Suprapubic skin (tissue), 4 donors: ENCODE measurements around the gene SNAPC5. TPM values are rescaled to one million over a fixed set of nuclear protein-coding genes. Genes with fewer than 3 reads are reported as not detected.

ENCODE experiments used
- DNase-seq, 2 donors: peaks; one replicate each; pipeline ENCODE4 v3.0.0-alpha.2; 2019; ENCODE audit warnings: low spot score in 2 of 2
- H3K27ac ChIP-seq: fragments of 200-600 bp; sonication (generic); one replicate; pipeline ENCODE4 v1.5.1; 2019
- H3K27me3 ChIP-seq: fragments of 200-600 bp; sonication (generic); one replicate; pipeline ENCODE4 v1.5.1; 2019
- H3K36me3 ChIP-seq: fragments of 200-600 bp; sonication (generic); one replicate; pipeline ENCODE4 v1.5.1; 2019
- H3K4me1 ChIP-seq: fragments of 200-600 bp; sonication (generic); one replicate; pipeline ENCODE4 v1.5.1; 2019
- H3K4me3 ChIP-seq: fragments of 200-600 bp; sonication (generic); one replicate; pipeline ENCODE4 v1.5.1; 2019; ENCODE audit warnings: mild to moderate bottlenecking
- H3K9me3 ChIP-seq: fragments of 200-600 bp; sonication (generic); one replicate; pipeline ENCODE4 v1.5.1; 2019
- EP300 ChIP-seq: sonication (generic); formaldehyde crosslinking; IDR thresholded peaks from one replicate; pipeline ENCODE4 v1.6.1; 2017; ENCODE audit warnings: antibody characterized with exemption
- POLR2A ChIP-seq, 2 donors: fragments of 450-650 bp; IDR thresholded peaks; one replicate each; pipeline ENCODE4 v1.6.1; 2017; ENCODE audit warnings: antibody characterized with exemption in 2 of 2, mild to moderate bottlenecking in 2 of 2, moderate library complexity in 2 of 2
- POLR2AphosphoS5 ChIP-seq, 3 donors: sonication (generic); formaldehyde crosslinking; IDR thresholded peaks; one replicate each; pipeline ENCODE4 v1.6.1; 2017; ENCODE audit warnings: antibody characterized with exemption in 3 of 3
- whole genome bisulfite sequencing: methylation state at CpG from one replicate; pipeline ENCODE4 v1.1.5; 2018; 5-methylcytosine and 5-hydroxymethylcytosine counted together
- total RNA-seq, 4 donors: library from RNA; depleted of rRNA; stranded (reverse); fragments of >200 nt; gene quantifications; one replicate each; pipeline ENCODE4 v1.1.0, GENCODE V29; 2016
- TF ChIP-seq, protein P1 (sequence below), 2 donors: fragments of 200-600 bp in 1 of 2; fragments of 450-650 bp in 1 of 2; sonication (generic) in 1 of 2; IDR thresholded peaks; one replicate each; pipeline ENCODE4 v1.5.1; 2016 to 2019; ENCODE audit warnings: antibody characterized with exemption in 2 of 2, mild to moderate bottlenecking in 1 of 2, moderate library complexity in 1 of 2

SNAPC5 gene
- total RNA-seq, 4 donors from 2014 or later: 9.9 to 26.8 (median 17.3) TPM

- H3K4me1 ChIP-seq: no peaks in the 10 kb centered on the region
- H3K4me3 ChIP-seq: no peak overlapping the region
- no peak overlapping the region for H3K27ac ChIP-seq
- H3K27me3 ChIP-seq: no peaks in the 10 kb centered on the region
- WGBS: 83% methylated on average over 10 of the region's 10 CpGs
- peaks cover 30% of the 10 kb centered on the region for H3K36me3 ChIP-seq
- no peak for TF ChIP-seq POLR2A (IDR thresholded peaks at IDR 0.05)
- TF ChIP-seq POLR2AphosphoS5 (IDR thresholded peaks at IDR 0.05): no peak
- TF ChIP-seq EP300: no peak
- TF ChIP-seq, protein P1, sequence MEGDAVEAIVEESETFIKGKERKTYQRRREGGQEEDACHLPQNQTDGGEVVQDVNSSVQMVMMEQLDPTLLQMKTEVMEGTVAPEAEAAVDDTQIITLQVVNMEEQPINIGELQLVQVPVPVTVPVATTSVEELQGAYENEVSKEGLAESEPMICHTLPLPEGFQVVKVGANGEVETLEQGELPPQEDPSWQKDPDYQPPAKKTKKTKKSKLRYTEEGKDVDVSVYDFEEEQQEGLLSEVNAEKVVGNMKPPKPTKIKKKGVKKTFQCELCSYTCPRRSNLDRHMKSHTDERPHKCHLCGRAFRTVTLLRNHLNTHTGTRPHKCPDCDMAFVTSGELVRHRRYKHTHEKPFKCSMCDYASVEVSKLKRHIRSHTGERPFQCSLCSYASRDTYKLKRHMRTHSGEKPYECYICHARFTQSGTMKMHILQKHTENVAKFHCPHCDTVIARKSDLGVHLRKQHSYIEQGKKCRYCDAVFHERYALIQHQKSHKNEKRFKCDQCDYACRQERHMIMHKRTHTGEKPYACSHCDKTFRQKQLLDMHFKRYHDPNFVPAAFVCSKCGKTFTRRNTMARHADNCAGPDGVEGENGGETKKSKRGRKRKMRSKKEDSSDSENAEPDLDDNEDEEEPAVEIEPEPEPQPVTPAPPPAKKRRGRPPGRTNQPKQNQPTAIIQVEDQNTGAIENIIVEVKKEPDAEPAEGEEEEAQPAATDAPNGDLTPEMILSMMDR (IDR thresholded peaks at IDR 0.05): no peak
- no peak for DNase-seq
- no peaks in the 10 kb centered on the region for H3K9me3 ChIP-seq
These were observed 16.3 kb downstream of the SNAPC5 start for GRCh38 chr15:66481107-66481856.

DNA sequence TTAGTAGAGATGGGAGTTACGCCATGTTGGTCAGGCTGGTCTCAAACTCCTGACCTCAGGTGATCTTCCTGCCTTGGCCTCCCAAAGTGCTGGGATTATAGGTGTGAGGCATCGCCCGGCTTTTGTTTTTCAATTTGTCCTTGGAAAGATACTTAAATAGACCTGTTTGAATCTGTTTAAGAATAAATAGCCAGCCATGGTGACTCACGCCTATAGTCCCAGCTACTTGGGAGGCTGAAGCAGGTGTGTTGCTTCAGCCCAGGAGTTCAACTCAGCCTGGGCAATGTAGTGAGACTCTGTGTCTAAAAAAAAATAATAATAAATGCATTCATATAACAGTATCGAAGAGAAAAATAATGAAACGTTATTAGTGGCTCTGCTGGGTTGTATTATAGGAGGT lies 17.3 kb downstream of the SNAPC5 start:
- WGBS: 88% methylated on average over 6 of the region's 6 CpGs

GRCh38 chr15:66477011-66477410 lies 20.6 kb downstream of the SNAPC5 start:
- 46% methylated on average over 2 of the region's 2 CpGs for whole genome bisulfite sequencing
- H3K36me3 ChIP-seq: peaks cover 12% of the 10 kb centered on the region
- peaks cover 7% of the 10 kb centered on the region for H3K4me1 ChIP-seq
- no peak overlapping the region for H3K4me3 ChIP-seq
- DNase-seq: no peak
- H3K27ac ChIP-seq: no peak overlapping the region
- H3K9me3 ChIP-seq: no peaks in the 10 kb centered on the region
- no peaks in the 10 kb centered on the region for H3K27me3 ChIP-seq
- TF ChIP-seq EP300 (no peak), POLR2AphosphoS5 (IDR thresholded peaks at IDR 0.05) (no peak), POLR2A (IDR thresholded peaks at IDR 0.05) (no peak)
- TF ChIP-seq, protein P1 (IDR thresholded peaks at IDR 0.05): no peak

More for the DNA sequence above, 17.3 kb downstream of the SNAPC5 start:
- no peaks in the 10 kb centered on the region for H3K27me3 ChIP-seq
- no peak overlapping the region for H3K4me3 ChIP-seq
- no peaks in the 10 kb centered on the region for H3K4me1 ChIP-seq
- peaks cover 25% of the 10 kb centered on the region for H3K36me3 ChIP-seq
- no peak for DNase-seq
- no peak overlapping the region for H3K27ac ChIP-seq
- H3K9me3 ChIP-seq: no peaks in the 10 kb centered on the region
- no peak for TF ChIP-seq POLR2AphosphoS5 (IDR thresholded peaks at IDR 0.05)
- no peak for TF ChIP-seq EP300
- TF ChIP-seq, protein P1 (IDR thresholded peaks at IDR 0.05): no peak
- no peak for TF ChIP-seq POLR2A (IDR thresholded peaks at IDR 0.05)

DNA sequence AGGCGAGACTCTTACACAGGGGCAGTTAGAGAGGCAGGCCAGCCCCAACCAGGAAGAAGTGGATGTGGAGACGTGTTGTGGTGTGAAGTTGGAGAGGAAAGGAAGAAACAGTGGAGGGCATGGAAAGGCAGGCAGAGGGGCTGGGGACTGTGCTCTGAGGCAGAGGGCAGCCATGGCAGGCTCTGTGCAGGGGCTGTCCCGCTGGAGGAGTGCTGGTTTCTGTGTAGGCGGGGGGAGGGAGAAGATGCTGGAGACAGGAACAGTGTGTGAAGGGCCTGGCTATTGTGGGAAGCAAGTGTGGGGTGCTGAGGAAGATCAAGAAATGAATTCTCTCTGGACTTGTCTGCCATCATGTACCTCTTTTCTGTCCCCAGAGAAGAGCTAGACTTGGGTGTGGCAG lies 21.0 kb downstream of the SNAPC5 start:
- peaks cover 7% of the 10 kb centered on the region for H3K4me1 ChIP-seq
- H3K9me3 ChIP-seq: no peaks in the 10 kb centered on the region
- WGBS: 86% methylated on average over 4 of the region's 4 CpGs
- H3K36me3 ChIP-seq: peaks cover 7% of the 10 kb centered on the region
- TF ChIP-seq POLR2AphosphoS5 (IDR thresholded peaks at IDR 0.05) (no peak), EP300 (no peak), POLR2A (IDR thresholded peaks at IDR 0.05) (no peak)
- TF ChIP-seq, protein P1 (IDR thresholded peaks at IDR 0.05): no peak
- H3K4me3 ChIP-seq: no peak overlapping the region
- no peak overlapping the region for H3K27ac ChIP-seq
- no peaks in the 10 kb centered on the region for H3K27me3 ChIP-seq
- DNase-seq: no peak

DNA sequence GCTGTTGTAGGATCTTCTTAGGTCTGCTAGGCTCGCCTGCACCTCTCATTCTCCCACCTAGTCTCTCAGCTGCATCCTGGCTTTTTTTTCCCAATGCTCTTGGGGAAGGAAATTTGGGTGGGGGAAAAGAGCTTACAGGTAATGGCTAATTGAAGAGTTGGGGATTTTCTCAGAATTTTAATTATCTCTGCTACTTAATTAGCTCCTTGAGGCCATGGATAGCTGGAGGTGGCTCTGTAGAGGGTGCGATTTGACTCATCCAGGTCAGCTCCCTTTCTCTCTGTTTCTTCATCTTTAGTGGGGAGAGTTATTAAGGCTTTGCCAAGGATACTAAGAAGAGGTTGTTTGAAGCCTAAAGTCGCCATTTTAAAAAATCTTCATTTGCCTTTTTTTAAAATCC lies 22.6 kb downstream of the SNAPC5 start:
- WGBS: 69% methylated on average over 3 of the region's 3 CpGs
- DNase-seq: no peak
- Histone ChIP-seq H3K36me3 (no peaks in the 10 kb centered on the region), H3K9me3 (no peaks in the 10 kb centered on the region), H3K4me1 (peaks cover 7% of the 10 kb centered on the region), H3K27me3 (no peaks in the 10 kb centered on the region), H3K27ac (no peak overlapping the region), H3K4me3 (no peak overlapping the region)
- no peak for TF ChIP-seq POLR2AphosphoS5 (IDR thresholded peaks at IDR 0.05)
- no peak for TF ChIP-seq POLR2A (IDR thresholded peaks at IDR 0.05)
- TF ChIP-seq, protein P1 (IDR thresholded peaks at IDR 0.05): no peak
- no peak for TF ChIP-seq EP300
